ENCODE results near the gene GLS. TPM values are rescaled to one million over a fixed set of nuclear protein-coding genes. Genes with fewer than 3 reads are reported as not detected.

GLS gene
- total RNA-seq, 2 donors from 2014 or later, result 86.0 to 102 TPM

- H3K4me1 ChIP-seq, result peaks cover 33% of the 10 kb centered on the region
- WGBS, 2 donors, result 11 to 19% methylated on average over 14 of the region's 14 CpGs
- intact Hi-C loops (cut with DNase I), result no loop called here
Measured at GRCh38 chr2:191012845-191013681, 132.4 kb downstream of the GLS start.

GRCh38 chr2:191013682-191013931 lies 133.0 kb downstream of the GLS start:
- H3K4me3 ChIP-seq, result peak overlapping the region; percentile 75 to 91
- no peak for DNase-seq
- no peak for TF ChIP-seq POLR2A (IDR thresholded peaks at IDR 0.05)
- no peak for TF ChIP-seq CTCF (IDR thresholded peaks at IDR 0.05)
- H3K9me3 ChIP-seq, result no peaks in the 10 kb centered on the region
- H3K27me3 ChIP-seq, result no peaks in the 10 kb centered on the region
- H3K27ac ChIP-seq, result peak overlapping the region; percentile 91 to 99 (median 92)
- intact Hi-C loops (cut with DNase I), result no loop called here
- no peaks in the 10 kb centered on the region for H3K36me3 ChIP-seq (replicated peaks in 1 of 2; ENCODE audit: insufficient read depth in 1 of 2, low read depth in 2 of 2)
- no peak for ATAC-seq
- 0% methylated on average over 10 to 14 of the region's 14 CpGs for WGBS, 2 donors
- peaks cover 33% of the 10 kb centered on the region for H3K4me1 ChIP-seq

More at GRCh38 chr2:191012845-191013681, 132.4 kb downstream of the GLS start:
- Histone ChIP-seq H3K27me3 (no peaks in the 10 kb centered on the region), H3K4me3 (peak overlapping the region; percentile 75 to 91), H3K36me3 (replicated peaks in 1 of 2; ENCODE audit: insufficient read depth in 1 of 2, low read depth in 2 of 2) (peaks cover 0 to 2% of the 10 kb centered on the region in 2 donors), H3K9me3 (no peaks in the 10 kb centered on the region), H3K27ac (peak overlapping the region; percentile 91 to 99 (median 92))
- DNase-seq (peak in 2 of 4 donors; percentile 20 to 28), ATAC-seq (peak; percentile 8)
- TF ChIP-seq CTCF (IDR thresholded peaks at IDR 0.05) (no peak), POLR2A (IDR thresholded peaks at IDR 0.05) (no peak)

- intact Hi-C loops (cut with DNase I), result no loop called here
- peak in 4 of 7 experiments; percentile 12 to 35 (median 32) for TF ChIP-seq CTCF (IDR thresholded peaks at IDR 0.05)
- TF ChIP-seq POLR2A (IDR thresholded peaks at IDR 0.05), result peak; percentile 81 to 94 (median 91)
- peak within 1 kb of the TSS; percentile 75 to 91 for H3K4me3 ChIP-seq
- DNase-seq (peak; percentile 92 to 95 (median 94)), ATAC-seq (peak; percentile 97)
- no peaks in the 10 kb centered on the region for H3K27me3 ChIP-seq
- H3K4me1 ChIP-seq, result peaks cover 33% of the 10 kb centered on the region
- H3K36me3 ChIP-seq (replicated peaks in 1 of 2; ENCODE audit: insufficient read depth in 1 of 2, low read depth in 2 of 2), result no peaks in the 10 kb centered on the region
- WGBS, 2 donors, result 1% methylated on average over 21 to 68 of the region's 68 CpGs
- H3K27ac ChIP-seq, result peak within 1 kb of the TSS; percentile 91 to 99 (median 92)
- H3K9me3 ChIP-seq, result no peaks in the 10 kb centered on the region
Measured at GRCh38 chr2:191013932-191014652, 133.5 kb downstream of the GLS start, which contains the start of gene STAT1. TSS of gene STAT1 (minus strand) at chr2:191014171. CDS start at chr2:191010003, 4,168 bp downstream.

DNA sequence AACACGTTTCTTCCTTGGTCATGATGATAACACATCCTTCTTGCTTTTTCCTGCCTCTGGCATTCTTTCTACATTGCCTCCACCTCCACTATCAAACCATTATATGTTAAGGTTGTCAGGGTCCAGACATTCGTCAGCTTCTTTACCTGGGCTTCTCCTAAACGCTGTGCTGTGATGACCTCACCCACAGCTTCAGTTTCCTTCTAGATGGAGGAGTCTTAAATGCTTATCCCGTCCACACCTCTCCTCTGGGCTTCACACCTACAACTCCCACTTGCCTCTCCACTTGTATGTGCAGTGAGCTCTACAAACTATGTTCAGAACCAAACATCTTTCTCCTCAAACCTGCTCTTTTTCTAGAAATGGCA lies 134.0 kb downstream of the GLS start:
- 31 to 38% methylated on average over 4 of the region's 4 CpGs for WGBS, 2 donors
- DNase-seq (no peak), ATAC-seq (no peak)
- H3K9me3 ChIP-seq, result no peaks in the 10 kb centered on the region
- H3K27me3 ChIP-seq, result no peaks in the 10 kb centered on the region
- peak overlapping the region; percentile 91 to 99 (median 92) for H3K27ac ChIP-seq
- no peaks in the 10 kb centered on the region for H3K36me3 ChIP-seq (replicated peaks in 1 of 2; ENCODE audit: insufficient read depth in 1 of 2, low read depth in 2 of 2)
- TF ChIP-seq CTCF (IDR thresholded peaks at IDR 0.05) (no peak), POLR2A (IDR thresholded peaks at IDR 0.05) (no peak)
- intact Hi-C loops (cut with DNase I), result no loop called here
- H3K4me3 ChIP-seq, result no peak overlapping the region
- H3K4me1 ChIP-seq, result peaks cover 38% of the 10 kb centered on the region

Other genes with a start within 250 kb of the GLS start
- gene NAB1, start 231.7 kb upstream of the GLS start, total RNA-seq, result 10 to 100 TPM; 19.8 to 30.1 TPM
- gene STAT1, start 133.3 kb downstream of the GLS start, total RNA-seq, result 10 to 100 TPM; 30.1 to 56.4 TPM

Data from body of pancreas (tissue), 4 donors.